H1 (cell line): Measurements from ENCODE around the gene SLC9C2. TPM values are rescaled to one million over a fixed set of nuclear protein-coding genes. Genes with fewer than 3 reads are reported as not detected.

Experiments
- ZNF274 ChIP-seq: IDR thresholded peaks from 2 replicates; pipeline ENCODE4 v1.7.0; 2012; ENCODE audit warnings: low read length, borderline replicate concordance; ENCODE audit errors: extremely low read depth
- polyA plus RNA-seq, 7 experiments: library from polyadenylated mRNA; depleted of rRNA in 3 of 7; stranded (reverse) in 5 of 7; unstranded in 2 of 7; fragments of >200 nt in 5 of 7; fragments of 200-250 nt in 2 of 7; gene quantifications; 1 replicate in 5 of 7; 2 replicates in 1 of 7; 4 replicates in 1 of 7; pipeline versions ENCODE4 v1.2.1 to v1.2.3, GENCODE V29; 2011 to 2013; ENCODE audit warnings: missing spikeins in 2 of 7, mixed read lengths in 2 of 7
- total RNA-seq: library from RNA; stranded (reverse); fragmentation: NEBNext Ultra II Directional; extraction: Animal tissue kit (Norgen Biotek cat#: 25700); gene quantifications from 2 replicates; pipeline ENCODE4 v1.2.1, GENCODE V29; 2021

Gene SLC9C2
- total and polyA plus RNA-seq, 2 of the 8 experiments (the other 6 are each of a cell fraction or from before 2014, with no cell fraction given): not detected

DNA sequence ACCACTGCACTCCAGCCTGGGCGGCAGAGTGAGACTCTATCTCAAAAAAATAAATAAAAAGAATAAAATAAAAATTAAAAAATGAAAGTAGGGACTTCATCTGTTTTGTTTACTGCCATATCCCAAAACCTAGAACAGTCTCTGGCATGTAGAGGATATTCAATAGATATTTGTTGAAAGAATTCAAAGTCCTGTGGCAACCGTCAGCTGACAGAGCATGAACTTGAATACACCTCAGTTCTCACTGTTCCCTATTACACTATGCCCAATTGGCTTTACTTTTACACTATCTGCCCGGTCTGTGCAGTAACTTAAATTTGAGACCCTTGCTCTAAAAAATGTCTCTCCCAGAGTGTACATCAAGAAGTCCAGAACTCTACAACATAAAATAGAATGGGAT is 79.5 kb downstream of the SLC9C2 start (continued):
- no peak for TF ChIP-seq ZNF274
